Skeletal muscle tissue (tissue), 4 donors: ENCODE results near the gene DNAJA1. TPM values are rescaled to one million over a fixed set of nuclear protein-coding genes. Genes with fewer than 3 reads are reported as not detected.

Source experiments
- H3K27ac ChIP-seq: one replicate; pipeline ENCODE4 v1.7.0; 2013; ENCODE audit warnings: mild to moderate bottlenecking, low read depth, low read length, inconsistent platforms
- H3K27me3 ChIP-seq, 3 donors: one replicate each; pipeline ENCODE4 v1.7.0; 2013; ENCODE audit warnings: low read length in 3 of 3; ENCODE audit not compliant: control insufficient read depth in 3 of 3, insufficient read depth in 3 of 3
- H3K36me3 ChIP-seq, 3 donors: one replicate each; pipeline ENCODE4 v1.7.0; 2013; ENCODE audit warnings: low read length in 3 of 3; ENCODE audit not compliant: control insufficient read depth in 3 of 3, insufficient read depth in 3 of 3
- H3K4me1 ChIP-seq, 3 donors: one replicate each; pipeline ENCODE4 v1.7.0; 2013; ENCODE audit warnings: low read length in 3 of 3, mild to moderate bottlenecking in 3 of 3; ENCODE audit not compliant: control insufficient read depth in 3 of 3, insufficient read depth in 3 of 3
- H3K4me3 ChIP-seq, 3 donors: one replicate each; pipeline ENCODE4 v1.7.0; 2013; ENCODE audit warnings: low read length in 3 of 3
- H3K9ac ChIP-seq, 3 donors: one replicate each; pipeline ENCODE4 v1.7.0; 2013; ENCODE audit warnings: low read length in 3 of 3, mild to moderate bottlenecking in 3 of 3, moderate library complexity in 2 of 3, low read depth in 1 of 3
- H3K9me3 ChIP-seq, 3 donors: one replicate each; pipeline ENCODE4 v1.7.0; 2013; ENCODE audit warnings: low read length in 3 of 3; ENCODE audit not compliant: control insufficient read depth in 3 of 3
- total RNA-seq: library from RNA; depleted of rRNA; stranded (reverse); fragments of >200 nt; gene quantifications from one replicate; pipeline ENCODE4 v1.2.3, GENCODE V29; 2014
- donor health status: Osteomylitis.

The DNAJA1 gene
- total RNA-seq, 1 donor from 2014 or later, result 54.3 TPM

DNA sequence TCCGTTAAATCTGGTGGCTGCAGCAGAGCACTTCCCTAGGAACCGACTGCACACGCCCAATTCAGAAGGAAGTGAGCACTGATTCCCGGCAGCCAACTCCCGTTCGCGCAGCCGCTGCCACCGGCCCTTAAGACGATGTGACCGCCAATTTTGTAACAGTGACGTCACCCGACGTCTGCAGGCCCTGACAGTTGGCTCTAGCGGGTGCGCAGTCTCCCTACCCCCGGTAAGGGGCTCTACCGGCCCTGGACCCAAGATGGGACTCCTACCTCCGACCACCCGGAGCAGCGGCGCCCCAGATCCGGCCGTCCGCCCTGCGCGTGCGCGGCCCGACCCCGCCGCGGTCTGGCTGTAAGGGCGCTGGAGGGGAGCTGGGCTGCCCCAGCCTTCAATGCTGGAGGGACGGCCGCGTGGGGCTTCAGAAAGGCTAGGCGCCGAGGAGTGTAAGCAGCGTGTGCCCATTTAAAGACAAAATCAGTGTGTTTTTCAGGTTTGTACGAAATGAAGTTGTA lies 19.1 kb downstream of the DNAJA1 start:
- Histone ChIP-seq H3K9me3 (no peaks in the 10 kb centered on the region), H3K36me3 (peaks cover 6 to 28% (median 20%) of the 10 kb centered on the region in 3 donors), H3K27me3 (no peaks in the 10 kb centered on the region), H3K9ac (peak overlapping the region; percentile 81 to 87 (median 83)), H3K27ac (peak overlapping the region; percentile 89), H3K4me1 (peaks cover 0 to 11% (median 11%) of the 10 kb centered on the region in 3 donors), H3K4me3 (peak overlapping the region; percentile 73 to 88 (median 82))

GRCh38 chr9:33044677-33045282 lies 19.7 kb downstream of the DNAJA1 start:
- Histone ChIP-seq H3K9ac (peak overlapping the region; percentile 81 to 87 (median 83)), H3K27ac (peak overlapping the region; percentile 89), H3K4me3 (peak overlapping the region; percentile 73 to 88 (median 82)), H3K4me1 (peaks cover 0 to 11% (median 11%) of the 10 kb centered on the region in 3 donors), H3K36me3 (peaks cover 6 to 32% (median 19%) of the 10 kb centered on the region in 3 donors), H3K27me3 (no peaks in the 10 kb centered on the region), H3K9me3 (no peaks in the 10 kb centered on the region)

GRCh38 chr9:33046061-33046460 lies 21.0 kb downstream of the DNAJA1 start:
- Histone ChIP-seq H3K9ac (no peak overlapping the region), H3K4me3 (no peak overlapping the region), H3K27ac (no peak overlapping the region), H3K9me3 (no peaks in the 10 kb centered on the region), H3K4me1 (peaks cover 0 to 11% (median 11%) of the 10 kb centered on the region in 3 donors), H3K36me3 (peaks cover 6 to 27% (median 22%) of the 10 kb centered on the region in 3 donors), H3K27me3 (no peaks in the 10 kb centered on the region)

DNA sequence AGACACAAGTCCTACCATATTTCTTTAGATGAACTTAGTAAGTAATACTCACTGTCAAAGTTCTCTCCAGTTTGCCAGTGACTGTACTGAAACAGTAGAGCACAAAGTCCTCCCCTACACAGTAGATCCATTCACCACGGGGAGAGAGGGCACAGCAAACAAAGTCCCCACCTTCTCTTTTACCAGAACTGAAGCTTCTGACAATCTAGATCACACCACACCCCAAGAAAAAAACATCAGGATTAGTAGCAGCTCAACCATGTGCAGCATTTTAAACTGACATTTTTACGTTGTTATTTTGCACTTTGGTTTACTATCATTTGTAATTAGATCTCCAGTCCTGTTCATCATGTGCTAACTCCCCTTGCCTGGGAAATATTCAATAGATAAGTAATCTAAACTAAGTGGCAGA lies 23.0 kb downstream of the DNAJA1 start:
- Histone ChIP-seq H3K36me3 (peaks cover 18 to 44% (median 39%) of the 10 kb centered on the region in 3 donors), H3K9ac (no peak overlapping the region), H3K27me3 (no peaks in the 10 kb centered on the region), H3K4me1 (peaks cover 0 to 11% (median 11%) of the 10 kb centered on the region in 3 donors), H3K27ac (no peak overlapping the region), H3K9me3 (no peaks in the 10 kb centered on the region), H3K4me3 (no peak overlapping the region)

DNA sequence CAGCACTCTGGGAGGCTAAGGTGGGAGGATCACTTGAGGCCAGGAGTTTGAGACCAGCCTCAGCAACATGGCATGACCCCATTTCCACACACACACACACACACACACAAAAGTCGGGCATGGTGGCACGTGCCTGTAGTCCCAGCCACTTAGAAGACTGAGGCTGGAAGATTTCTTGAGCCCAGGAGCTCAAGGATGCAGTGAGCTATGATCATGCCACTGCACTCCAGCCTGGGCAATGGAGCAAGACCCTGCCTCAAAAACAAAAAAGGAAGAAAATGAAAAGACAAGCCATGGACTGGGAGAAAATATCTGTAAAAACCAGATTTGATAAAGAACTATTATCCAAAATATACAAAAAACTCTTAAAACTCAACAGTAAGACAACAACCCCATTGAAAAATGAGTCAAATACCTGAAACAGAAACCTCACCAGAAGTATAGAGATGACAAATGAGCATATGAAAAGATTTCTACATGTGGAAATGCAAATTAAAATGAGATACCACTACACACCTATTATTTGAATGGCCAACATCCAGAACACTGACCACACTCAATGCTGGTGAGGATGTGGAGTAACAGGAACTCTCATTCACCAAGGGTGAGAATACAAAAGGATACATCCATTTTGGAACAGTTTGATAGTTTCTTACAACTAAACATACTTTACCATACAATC lies 24.7 kb downstream of the DNAJA1 start:
- H3K36me3 ChIP-seq, result peaks cover 19 to 51% (median 49%) of the 10 kb centered on the region in 3 donors
- no peak overlapping the region for H3K9ac ChIP-seq
- no peaks in the 10 kb centered on the region for H3K4me1 ChIP-seq
- H3K4me3 ChIP-seq, result no peak overlapping the region
- H3K27me3 ChIP-seq, result no peaks in the 10 kb centered on the region
- no peaks in the 10 kb centered on the region for H3K9me3 ChIP-seq
- H3K27ac ChIP-seq, result no peak overlapping the region

DNA sequence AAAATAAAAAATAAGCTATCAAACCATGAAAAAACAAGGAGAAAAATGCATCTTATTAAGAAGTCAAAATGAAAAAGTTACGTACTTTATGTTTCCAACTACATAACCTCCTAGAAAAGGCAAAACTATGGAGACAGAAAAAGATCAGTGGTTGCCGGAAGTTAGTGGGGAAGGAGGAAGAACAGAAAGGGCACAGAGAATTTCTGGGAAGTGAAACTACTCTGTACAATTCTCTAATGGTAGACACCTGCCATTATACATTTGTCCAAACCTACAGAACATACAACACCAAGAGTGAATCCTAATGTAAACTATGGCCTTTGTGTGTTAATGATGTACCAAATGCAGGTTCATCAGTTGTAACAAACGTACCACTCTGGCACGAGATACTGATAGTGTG lies 26.1 kb downstream of the DNAJA1 start:
- H3K36me3 ChIP-seq, result peaks cover 22 to 57% (median 57%) of the 10 kb centered on the region in 3 donors

DNA sequence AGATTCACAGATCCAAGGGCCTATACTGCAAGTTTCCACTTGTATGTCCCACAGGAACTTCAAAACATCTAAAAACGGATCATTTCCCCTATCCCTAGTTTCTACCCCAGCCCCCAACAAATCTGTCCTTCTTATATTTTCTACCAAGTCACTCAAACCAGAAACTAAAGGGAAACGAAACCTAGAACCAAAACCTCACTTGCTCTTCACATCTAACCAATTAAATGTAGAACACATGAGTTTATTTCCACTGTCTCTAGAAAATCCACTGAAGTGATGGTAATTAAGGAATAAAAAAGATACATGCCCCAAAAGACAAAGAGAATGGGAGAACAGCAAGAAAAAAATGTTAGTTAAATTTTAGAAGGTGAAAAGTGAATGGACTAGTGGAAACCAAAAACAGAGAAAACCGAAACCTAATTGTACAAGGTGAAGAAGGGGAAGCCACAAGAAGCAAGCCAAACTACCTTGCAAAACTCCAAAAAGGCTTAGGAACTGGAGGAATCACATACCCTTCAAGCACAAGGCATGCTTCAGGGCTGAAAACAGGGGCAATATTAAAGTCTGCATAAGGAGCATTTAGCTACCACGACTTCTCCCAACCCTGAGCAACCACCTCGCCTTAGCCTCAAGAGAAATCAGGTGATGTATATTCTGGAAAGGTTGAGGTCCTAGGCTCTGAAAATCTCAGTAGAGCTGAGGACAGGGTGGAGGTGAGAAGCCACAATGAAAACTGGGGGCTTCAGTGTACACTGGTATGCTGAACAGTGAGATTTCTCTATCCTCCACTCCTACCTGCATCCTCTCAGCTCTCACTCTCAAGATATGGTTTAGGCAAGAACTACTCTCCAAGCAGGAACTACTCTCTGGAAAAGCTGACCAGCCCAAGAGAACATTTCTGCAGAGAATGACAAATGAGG lies 40.3 kb downstream of the DNAJA1 start:
- H3K27me3 ChIP-seq, result no peaks in the 10 kb centered on the region
- no peak overlapping the region for H3K4me3 ChIP-seq
- H3K36me3 ChIP-seq, result peaks cover 25 to 56% (median 56%) of the 10 kb centered on the region in 3 donors
- no peaks in the 10 kb centered on the region for H3K9me3 ChIP-seq
- H3K27ac ChIP-seq, result peak overlapping the region; percentile 13
- no peaks in the 10 kb centered on the region for H3K4me1 ChIP-seq
- H3K9ac ChIP-seq, result no peak overlapping the region

More for the DNA sequence above, 26.1 kb downstream of the DNAJA1 start:
- no peak overlapping the region for H3K4me3 ChIP-seq
- no peaks in the 10 kb centered on the region for H3K4me1 ChIP-seq
- H3K27me3 ChIP-seq, result no peaks in the 10 kb centered on the region
- H3K9me3 ChIP-seq, result no peaks in the 10 kb centered on the region
- no peak overlapping the region for H3K9ac ChIP-seq
- no peak overlapping the region for H3K27ac ChIP-seq

GRCh38 chr9:33068991-33069390 lies 43.9 kb downstream of the DNAJA1 start:
- H3K9me3 ChIP-seq, result no peaks in the 10 kb centered on the region
- H3K27me3 ChIP-seq, result no peaks in the 10 kb centered on the region
- H3K27ac ChIP-seq, result no peak overlapping the region
- no peak overlapping the region for H3K4me3 ChIP-seq
- H3K36me3 ChIP-seq, result peaks cover 32 to 56% (median 51%) of the 10 kb centered on the region in 3 donors
- H3K4me1 ChIP-seq, result no peaks in the 10 kb centered on the region
- H3K9ac ChIP-seq, result no peak overlapping the region

GRCh38 chr9:33076046-33077004 lies 51.3 kb downstream of the DNAJA1 start, which contains the start of gene SMU1:
TSS of gene SMU1 (minus strand) at chr9:33076674. CDS start at chr9:33076608, 66 bp downstream.
- peak within 1 kb of the TSS; percentile 99 to 100 (median 100) for H3K9ac ChIP-seq
- no peaks in the 10 kb centered on the region for H3K27me3 ChIP-seq
- peak within 1 kb of the TSS; percentile 98 to 100 (median 99) for H3K4me3 ChIP-seq
- H3K9me3 ChIP-seq, result no peaks in the 10 kb centered on the region
- H3K27ac ChIP-seq, result peak within 1 kb of the TSS; percentile 98
- H3K36me3 ChIP-seq, result peaks cover 15 to 22% (median 18%) of the 10 kb centered on the region in 3 donors
- peaks cover 9 to 18% (median 12%) of the 10 kb centered on the region in 3 donors for H3K4me1 ChIP-seq
